H54 (cell line): Measurements from ENCODE around the gene ECHDC1.
A peak's percentile ranks its signal among the peaks of the same experiment; 100 is the strongest.
"Not testable (repeated sequence)": the region's sequence is repeated elsewhere in the genome, so short reads cannot be mapped to it uniquely, and the experiment has no call there.

Source experiments
- DNase-seq: peaks from one replicate; pipeline ENCODE4 v3.0.0; 2011; ENCODE audit warnings: low spot score, mixed read lengths; ENCODE audit not compliant: insufficient read length
- FAIRE-seq: peaks from 3 replicates; lab custom pipeline; 2011; peaks lifted over from hg19 to GRCh38; lab: Jason Lieb, UNC
- POLR2A ChIP-seq: IDR thresholded peaks from 2 replicates; pipeline ENCODE4 v1.6.1; 2011; ENCODE audit warnings: low read depth, mild to moderate bottlenecking, low read length

The ECHDC1 gene

GRCh38 chr6:127342946-127343808 lies at the start of gene ECHDC1:
Gene ECHDC1 (minus strand): TSS chr6:127343609. CDS start chr6:127331028, 12,581 bp downstream.
- TF ChIP-seq POLR2A: peak; percentile 63
- no peak for FAIRE-seq
- DNase-seq: peak; percentile 29

- DNase-seq (no peak), FAIRE-seq (no peak)
- TF ChIP-seq POLR2A: no peak
Observed at GRCh38 chr6:127392301-127392700, 48.9 kb upstream of the ECHDC1 start.

GRCh38 chr6:127391094-127391953 lies 47.9 kb upstream of the ECHDC1 start:
- DNase-seq: no peak
- no peak for FAIRE-seq
- no peak for TF ChIP-seq POLR2A

GRCh38 chr6:127389706-127390105 lies 46.3 kb upstream of the ECHDC1 start:
- no peak for DNase-seq
- TF ChIP-seq POLR2A: no peak
- no peak for FAIRE-seq

GRCh38 chr6:127385668-127386430 lies 42.4 kb upstream of the ECHDC1 start:
- DNase-seq (no peak), FAIRE-seq (no peak)
- no peak for TF ChIP-seq POLR2A

GRCh38 chr6:127384848-127385247 lies 41.4 kb upstream of the ECHDC1 start:
- DNase-seq: not testable (repeated sequence)

GRCh38 chr6:127383988-127384387 lies 40.6 kb upstream of the ECHDC1 start:
- no peak for FAIRE-seq
- no peak for TF ChIP-seq POLR2A
- no peak for DNase-seq

More at GRCh38 chr6:127384848-127385247, 41.4 kb upstream of the ECHDC1 start:
- not testable (repeated sequence) for FAIRE-seq

GRCh38 chr6:127382413-127382812 lies 39.0 kb upstream of the ECHDC1 start:
- TF ChIP-seq POLR2A: no peak
- FAIRE-seq: no peak
- DNase-seq: no peak

- DNase-seq (no peak), FAIRE-seq (no peak)
- TF ChIP-seq POLR2A: no peak
Observed at GRCh38 chr6:127381384-127381783, 38.0 kb upstream of the ECHDC1 start.

- no peak for DNase-seq
- TF ChIP-seq POLR2A: no peak
- no peak for FAIRE-seq
Observed at GRCh38 chr6:127376685-127377084, 33.3 kb upstream of the ECHDC1 start.

GRCh38 chr6:127367023-127367375 lies 23.6 kb upstream of the ECHDC1 start:
- FAIRE-seq (peak; percentile 15), DNase-seq (no peak)
- no peak for TF ChIP-seq POLR2A

- DNase-seq (peak; percentile 32), FAIRE-seq (peak; percentile 98)
- peak; percentile 44 for TF ChIP-seq POLR2A
Observed at GRCh38 chr6:127366282-127367022, 23.0 kb upstream of the ECHDC1 start.

GRCh38 chr6:127365874-127366273 lies 22.5 kb upstream of the ECHDC1 start:
- FAIRE-seq: peak; percentile 43
- no peak for TF ChIP-seq POLR2A
- no peak for DNase-seq
